NCI-H2081 (cell line): ENCODE measurements around the gene ZDHHC14.
"Not testable (repeated sequence)": the region's sequence is repeated elsewhere in the genome, so short reads cannot be mapped to it uniquely, and the experiment has no call there.

ENCODE experiments used
- DNase-seq, 2 experiments: peaks; one replicate each; lab custom pipeline; 2025; lab: John Stamatoyannopoulos, UW

The ZDHHC14 gene

GRCh38 chr6:157720964-157721363, 340.0 kb downstream of the ZDHHC14 start:
- DNase-seq: not testable (repeated sequence)

GRCh38 chr6:157721426-157721825, 340.4 kb downstream of the ZDHHC14 start:
- DNase-seq: no peak

GRCh38 chr6:157721830-157722229, 340.8 kb downstream of the ZDHHC14 start:
- no peak for DNase-seq

GRCh38 chr6:157723376-157723775, 342.4 kb downstream of the ZDHHC14 start:
- no peak for DNase-seq

GRCh38 chr6:157724138-157724820, 343.3 kb downstream of the ZDHHC14 start:
- DNase-seq: no peak

- DNase-seq: no peak
These were observed 344.2 kb downstream of the ZDHHC14 start for GRCh38 chr6:157724960-157725741.

- DNase-seq: no peak
These were observed 344.8 kb downstream of the ZDHHC14 start for GRCh38 chr6:157725836-157726235.

- DNase-seq: no peak
These were observed 346.1 kb downstream of the ZDHHC14 start for GRCh38 chr6:157726892-157727628.
